ENCODE measurements around the gene SH2B2.
A peak's percentile ranks its signal among the peaks of the same experiment; 100 is the strongest.
"Not testable (repeated sequence)": the region's sequence is repeated elsewhere in the genome, so short reads cannot be mapped to it uniquely, and the experiment has no call there.

Gene SH2B2

DNA sequence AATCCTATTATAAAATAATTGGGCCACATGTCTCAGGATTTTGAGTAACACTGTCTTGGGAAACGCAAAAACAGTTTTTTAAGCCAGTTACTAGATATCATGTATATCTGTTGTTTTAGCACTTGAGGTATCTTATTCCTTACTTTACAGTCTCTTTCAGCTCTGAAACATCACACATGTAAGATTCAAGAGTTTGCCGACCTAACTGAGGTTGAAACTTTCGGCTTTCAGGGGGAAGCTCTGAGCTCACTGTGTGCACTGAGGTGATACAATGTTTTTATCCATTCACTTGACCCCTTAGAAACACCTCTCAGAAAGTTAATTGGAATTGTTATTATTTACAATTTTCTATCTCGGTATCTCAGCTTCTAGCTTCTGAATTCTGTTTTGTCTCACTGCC, 50.8 kb downstream of the SH2B2 start:
- DNase-seq, result not testable (repeated sequence)

DNA sequence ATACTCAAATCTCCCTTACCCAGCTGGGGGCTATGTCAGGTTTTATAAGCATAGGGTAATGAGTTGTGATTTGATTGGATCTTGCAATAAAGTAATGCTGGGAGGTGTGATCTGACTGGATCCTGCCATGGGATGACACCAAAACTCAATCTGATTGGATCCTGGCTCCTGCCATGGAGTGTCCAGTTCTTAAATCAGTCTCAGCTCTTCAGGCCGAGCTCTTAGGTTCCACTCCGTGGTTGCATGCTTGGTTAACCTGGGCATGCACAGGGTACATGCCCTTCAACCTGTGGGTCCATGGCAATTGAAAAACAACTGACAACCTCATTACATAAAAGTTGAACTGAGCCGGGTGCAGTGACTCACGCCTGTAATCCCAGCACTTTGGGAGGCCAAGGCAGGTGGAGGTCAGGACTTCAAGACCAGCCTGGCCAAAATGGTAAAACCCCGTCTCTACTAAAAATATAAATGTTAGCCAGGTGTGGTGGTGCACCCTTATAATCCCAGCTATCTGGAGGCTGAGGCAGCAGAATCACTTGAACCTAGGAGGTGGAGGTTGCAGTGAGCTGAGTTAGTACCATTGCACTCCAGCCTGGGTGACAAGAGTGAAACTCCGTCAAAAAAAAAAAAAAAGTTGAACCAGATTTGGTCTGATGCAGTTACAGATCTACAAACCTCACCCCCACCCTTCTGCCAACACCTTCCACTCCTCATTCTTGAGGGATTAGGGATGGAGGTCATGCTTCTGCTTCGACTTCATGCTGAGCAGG, 54.1 kb downstream of the SH2B2 start:
- DNase-seq, result not testable (repeated sequence)

GRCh38 chr7:102346983-102347382, 60.3 kb downstream of the SH2B2 start:
- DNase-seq, result not testable (repeated sequence)

GRCh38 chr7:102356344-102356743, 69.7 kb downstream of the SH2B2 start, which contains the start of gene SPDYE6:
SPDYE6 (minus strand) TSS chr7:102356444; CDS start chr7:102356023, 421 bp downstream.
- DNase-seq, result not testable (repeated sequence)

DNA sequence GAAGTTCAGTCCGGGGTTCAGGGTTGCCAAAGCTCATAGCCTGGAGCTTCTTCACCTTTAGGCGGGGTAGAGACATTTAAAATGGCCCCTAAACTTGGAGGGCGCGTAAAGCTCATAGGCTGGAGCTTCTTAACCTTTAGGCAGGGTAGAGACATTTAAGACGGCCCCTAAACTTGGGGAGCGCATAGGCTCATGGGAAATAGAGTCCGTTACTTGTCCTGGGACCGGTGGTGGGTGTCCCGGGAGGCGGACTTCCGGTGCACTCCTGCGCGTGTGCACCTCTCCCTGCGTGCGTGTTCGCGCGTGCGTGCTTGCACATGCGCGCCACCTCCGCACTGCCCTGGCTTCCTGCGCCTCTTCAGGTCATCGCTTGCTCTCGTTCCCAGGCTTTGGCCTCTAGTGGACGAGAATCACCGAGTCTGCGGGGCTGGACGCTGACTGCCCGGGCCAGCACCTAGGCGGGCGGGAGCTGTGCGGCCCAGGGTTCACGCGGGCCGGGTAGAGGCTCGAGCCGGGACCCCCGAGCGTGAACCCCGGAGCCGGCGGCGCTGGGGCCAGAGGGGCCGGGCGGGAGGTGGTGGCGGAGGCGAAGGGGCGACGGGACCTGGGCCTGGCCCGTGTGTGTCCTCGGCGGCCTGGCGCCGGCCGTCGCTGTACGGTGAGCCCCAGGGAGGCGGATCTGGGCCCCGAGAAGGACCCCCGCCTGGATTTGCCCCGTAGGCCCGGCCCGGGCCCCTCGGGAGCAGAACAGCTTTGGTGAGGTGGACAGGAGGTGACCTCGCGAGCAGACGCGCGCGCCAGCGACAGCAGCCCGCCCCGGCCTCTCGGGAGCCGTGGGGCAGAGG, 77.1 kb downstream of the SH2B2 start:
- DNase-seq, result peak; percentile 85 to 97

GRCh38 chr7:102364394-102364886, 77.8 kb downstream of the SH2B2 start:
- DNase-seq, result not testable (repeated sequence)

DNA sequence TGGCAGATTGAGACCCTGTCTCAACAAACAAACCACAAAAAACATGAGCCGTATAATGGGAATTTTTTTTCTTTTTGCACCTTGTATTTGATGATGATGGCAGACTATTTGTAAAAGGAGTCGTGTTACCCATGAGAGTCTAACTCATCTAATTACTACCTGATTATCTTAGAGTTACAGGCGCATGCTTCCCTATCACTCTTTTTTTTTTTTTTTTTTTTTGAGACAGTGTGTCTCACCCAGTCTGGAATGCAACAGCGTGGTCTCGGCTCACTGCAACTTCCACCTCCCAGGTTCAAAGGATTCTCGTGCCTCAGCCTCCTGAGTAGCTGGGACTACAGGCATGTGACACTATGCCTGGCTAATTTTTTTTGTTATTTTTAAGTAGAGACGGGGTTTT, 78.7 kb downstream of the SH2B2 start:
- not testable (repeated sequence) for DNase-seq

- DNase-seq, result not testable (repeated sequence)
These were observed 83.4 kb downstream of the SH2B2 start for GRCh38 chr7:102370038-102370437.

Data from cerebellar nuclear complex (tissue), 1 donor.